GM18858 (cell line): ENCODE results near the gene NUP42.
"Not testable (repeated sequence)": the region's sequence is repeated elsewhere in the genome, so short reads cannot be mapped to it uniquely, and the experiment has no call there.

ENCODE experiments used
- ATAC-seq: cut with Tn5 transposase; IDR thresholded peaks from one replicate; pipeline ENCODE4 v1.9.1; 2021; ENCODE audit not compliant: unreplicated experiment

The NUP42 gene

DNA sequence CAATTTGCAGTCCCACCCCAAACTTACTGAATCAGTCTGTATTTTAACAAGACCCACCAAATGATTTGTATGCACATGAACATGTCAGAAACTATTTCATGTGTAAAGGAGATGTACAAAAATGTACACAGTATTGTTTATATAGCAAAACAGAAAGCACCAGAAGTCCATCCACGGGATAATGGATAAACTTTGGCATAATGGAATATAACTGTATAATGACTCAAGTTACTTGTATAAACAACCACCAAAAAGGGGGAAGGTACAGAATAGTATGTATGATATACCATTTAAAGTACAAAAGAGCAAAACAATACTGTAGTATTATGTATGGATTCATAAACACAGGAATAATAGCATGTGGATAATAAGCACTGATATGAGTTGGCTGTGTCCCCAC lies 22.4 kb downstream of the NUP42 start:
- ATAC-seq: no peak

DNA sequence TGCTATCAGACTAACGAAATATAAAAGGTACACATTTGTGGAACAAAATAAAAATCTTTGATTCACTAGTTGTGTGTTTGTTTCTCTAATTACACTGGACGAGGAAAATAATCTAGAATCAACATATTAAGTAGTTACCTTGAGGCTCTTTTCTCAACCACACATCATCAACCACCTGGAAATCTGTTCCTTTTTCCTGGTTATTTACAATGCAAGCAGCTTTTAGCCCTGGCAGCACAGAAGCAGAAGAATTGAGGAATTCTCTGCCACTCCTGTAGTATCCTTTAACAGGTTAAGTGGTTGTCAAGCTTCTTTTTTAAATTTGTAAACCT lies 23.7 kb downstream of the NUP42 start:
- ATAC-seq: no peak

DNA sequence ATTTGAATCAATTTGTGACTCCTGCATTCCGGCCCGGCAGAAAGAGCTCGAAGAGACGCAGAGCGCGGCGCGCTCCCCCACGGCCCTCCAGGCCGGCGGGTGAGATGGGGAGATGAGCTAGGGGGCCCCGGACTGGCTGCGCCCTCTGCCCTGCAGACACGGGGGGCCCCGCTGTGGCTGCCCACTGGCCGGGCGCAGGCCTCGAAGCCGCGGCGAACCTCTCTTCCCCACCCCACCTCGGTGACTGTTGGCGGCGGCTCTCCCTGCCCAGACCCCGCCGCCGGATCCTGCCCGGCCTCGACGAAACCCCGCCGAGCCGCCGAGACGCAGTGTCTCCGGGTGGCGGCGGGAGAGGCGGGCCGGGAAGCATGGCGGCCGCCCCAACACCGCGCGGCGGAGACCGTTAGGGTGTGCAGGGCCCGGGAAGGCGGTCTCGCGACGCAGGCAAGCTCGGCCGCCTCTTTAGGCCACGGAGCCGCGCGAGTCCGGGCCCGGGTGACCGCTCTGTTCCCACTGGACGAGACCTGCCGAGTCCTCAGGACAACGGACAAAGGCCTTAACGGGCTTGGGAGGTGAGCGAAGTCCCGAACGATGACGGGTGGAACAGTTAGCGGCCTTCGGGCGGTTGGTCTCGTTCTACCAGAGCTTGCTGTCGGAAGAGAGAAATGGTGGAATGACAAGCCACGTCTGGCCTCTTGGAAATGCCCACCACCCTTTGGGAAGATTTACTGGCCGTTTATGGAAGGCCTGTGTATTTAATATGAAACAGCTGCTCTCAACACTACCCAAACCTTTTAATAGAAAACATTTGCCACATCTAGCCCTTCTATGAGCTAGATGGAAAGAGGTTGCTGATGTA lies 24.3 kb downstream of the NUP42 start:
- no peak for ATAC-seq

DNA sequence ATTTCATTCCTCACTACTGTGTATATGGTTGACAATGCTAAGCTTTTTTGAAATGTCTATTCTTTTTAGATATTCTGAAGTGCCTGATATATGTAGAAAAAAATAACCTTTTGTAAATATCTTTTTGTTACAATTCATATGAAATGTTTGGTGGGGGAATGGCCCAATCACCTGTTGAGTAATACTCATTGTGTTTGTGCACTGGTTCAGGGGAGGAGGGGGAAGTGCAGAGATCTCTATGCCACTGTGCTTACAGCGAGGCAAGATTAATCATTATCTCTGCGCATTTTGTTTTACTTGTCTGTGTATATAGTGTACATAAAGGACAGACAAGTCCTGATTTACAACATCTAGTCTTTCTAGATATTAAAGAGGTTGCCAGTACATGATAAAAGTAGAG lies 25.2 kb downstream of the NUP42 start:
- ATAC-seq: no peak

DNA sequence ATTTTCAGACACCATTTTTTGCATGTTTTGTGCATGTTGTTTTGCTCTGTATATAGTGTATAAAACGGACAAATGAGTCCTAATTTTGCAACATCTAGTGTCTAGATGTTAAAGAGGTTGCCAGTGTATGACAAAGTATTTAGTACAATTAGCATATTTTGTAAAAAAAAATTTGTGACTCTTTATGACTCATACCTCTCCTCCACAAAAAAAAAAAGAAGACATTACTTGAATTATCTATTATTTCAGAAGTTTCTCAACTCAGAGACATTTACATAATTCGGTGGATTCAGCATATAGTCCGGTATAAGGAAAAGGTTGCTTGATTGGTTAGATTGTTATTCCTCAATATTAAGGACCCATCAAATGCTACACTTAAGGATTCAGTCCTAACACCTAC lies 26.0 kb downstream of the NUP42 start:
- ATAC-seq: no peak

DNA sequence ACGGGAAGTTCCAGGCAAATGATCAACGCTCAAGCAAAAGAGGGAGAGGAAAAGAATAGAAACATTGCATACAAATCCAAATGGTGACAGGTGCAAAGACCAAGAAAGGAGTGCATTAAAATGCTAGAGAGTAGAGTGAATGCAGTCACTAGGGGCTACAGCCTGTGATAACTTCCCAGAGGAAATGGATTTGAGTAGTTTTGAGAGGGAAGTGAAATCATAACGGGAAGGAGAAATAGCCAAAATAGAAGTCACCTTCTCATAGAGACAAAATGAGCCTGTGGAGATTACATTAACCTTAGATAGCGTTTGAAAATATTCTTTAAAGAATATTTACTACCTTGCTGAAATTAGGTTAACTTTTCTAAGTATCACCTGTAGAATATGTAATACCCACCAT lies 26.5 kb downstream of the NUP42 start:
- no peak for ATAC-seq

DNA sequence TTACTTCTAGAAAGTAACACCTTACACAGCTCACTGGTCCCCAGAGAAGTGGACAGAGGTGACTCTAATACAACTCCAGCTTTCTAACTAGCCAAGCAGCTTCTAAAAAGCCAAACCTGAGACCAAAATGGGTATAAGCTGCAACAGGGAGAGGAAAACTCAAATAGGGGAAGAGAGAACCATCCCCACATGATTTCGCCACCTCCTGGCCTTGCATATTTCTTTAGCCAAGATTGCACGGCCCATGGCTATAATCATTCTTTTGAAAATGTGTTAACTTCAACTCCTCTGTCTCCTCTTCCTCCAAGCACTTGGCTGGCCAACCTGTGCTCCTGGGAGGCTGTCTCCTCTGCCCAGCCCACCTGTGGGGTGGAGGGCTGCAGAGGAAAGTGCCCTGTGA lies 28.7 kb downstream of the NUP42 start:
- ATAC-seq: no peak

DNA sequence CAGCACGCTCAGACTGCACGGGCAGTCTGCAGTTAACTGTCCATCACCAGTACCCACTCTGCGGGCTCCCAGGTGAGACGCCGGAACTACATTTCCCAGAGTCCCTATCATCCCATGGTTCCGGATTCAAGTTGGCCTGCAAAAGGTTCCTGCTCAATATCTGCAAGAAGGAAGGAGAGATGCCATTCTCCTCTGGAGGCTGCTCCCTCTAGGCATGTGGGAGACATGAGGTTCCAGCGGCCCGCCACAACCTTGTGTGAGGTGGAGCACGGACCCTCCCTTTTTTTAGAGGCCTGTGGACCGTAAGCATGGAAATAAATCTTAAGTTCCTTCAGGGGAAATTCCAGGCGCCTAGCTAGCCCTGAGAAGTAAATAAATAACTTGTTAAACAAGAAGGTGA lies 29.7 kb downstream of the NUP42 start:
- ATAC-seq: no peak

DNA sequence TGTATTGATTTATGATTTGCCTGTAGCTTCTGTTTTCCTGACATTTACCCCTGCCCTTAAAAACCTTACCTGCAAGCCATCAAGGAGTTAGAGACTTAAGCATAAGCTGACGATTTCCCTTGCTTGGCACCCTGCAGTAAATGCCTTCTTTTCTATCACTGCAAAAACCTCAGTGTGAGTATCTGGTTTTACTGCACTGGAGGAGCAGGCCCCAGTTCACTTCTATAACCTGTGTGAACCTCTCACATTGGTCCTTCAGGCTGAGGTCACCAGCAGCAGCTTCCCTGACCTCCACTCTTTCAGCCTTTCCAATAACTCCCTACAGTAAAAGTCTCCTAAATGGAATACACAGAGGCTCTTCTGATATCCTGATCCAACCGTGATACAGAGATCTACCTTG lies 30.5 kb downstream of the NUP42 start:
- ATAC-seq: no peak

DNA sequence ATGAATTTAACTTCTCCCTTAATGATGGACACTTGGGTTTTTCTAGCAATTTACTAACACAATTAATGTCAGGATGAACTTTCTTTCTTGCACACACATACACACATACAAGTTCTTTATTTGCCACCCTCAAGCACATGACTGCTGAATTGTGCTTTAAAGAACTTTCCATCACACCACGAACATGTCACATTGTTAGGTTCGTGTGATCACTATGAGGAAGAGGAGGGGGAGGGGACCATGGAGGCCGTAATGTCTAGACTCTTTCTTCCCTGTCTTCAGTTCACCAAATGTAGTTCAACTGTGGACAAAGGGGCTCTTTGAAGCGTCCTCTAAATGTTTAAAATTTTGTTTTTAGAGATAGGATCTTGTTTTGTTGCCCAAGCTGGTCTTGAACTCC lies 31.0 kb downstream of the NUP42 start:
- ATAC-seq: no peak

DNA sequence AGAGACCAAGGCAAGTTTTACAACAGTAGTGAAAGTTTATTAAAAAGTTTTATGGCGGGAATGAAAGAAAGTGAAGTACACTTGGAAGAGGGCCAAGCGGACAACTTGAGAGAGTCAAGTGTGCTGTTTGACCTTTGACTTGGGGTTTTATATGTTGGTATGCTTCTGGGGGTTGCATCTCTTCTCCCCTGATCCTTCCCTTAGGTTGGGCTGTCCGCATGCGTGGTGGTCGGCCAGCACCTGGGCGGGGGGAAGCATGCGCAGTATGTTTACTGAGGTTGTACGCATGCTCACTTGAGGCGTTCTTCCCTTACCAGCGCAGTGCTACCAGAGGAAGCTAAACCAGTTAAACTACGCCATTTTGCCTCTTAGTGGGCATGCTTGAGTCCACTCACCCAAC lies 31.9 kb downstream of the NUP42 start:
- ATAC-seq: no peak

DNA sequence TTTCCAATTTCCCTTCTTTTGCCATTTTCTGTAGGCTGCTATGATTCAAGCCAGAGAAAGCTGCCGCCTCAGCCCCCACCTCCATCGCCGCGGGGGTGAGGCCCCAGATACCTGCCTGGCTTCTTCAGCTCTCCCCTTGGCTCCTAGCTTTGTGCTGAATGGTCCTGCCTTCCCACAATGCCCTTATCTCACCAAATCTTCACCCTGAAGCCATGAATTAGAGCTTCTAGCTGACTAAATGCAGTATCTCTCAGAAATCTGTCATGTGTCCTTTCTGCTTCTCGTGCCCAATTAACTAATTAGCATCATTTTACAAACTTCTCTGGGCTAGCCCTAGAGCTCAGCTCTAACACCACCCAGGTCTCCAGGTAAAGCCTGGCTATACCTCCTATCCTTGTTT lies 32.6 kb downstream of the NUP42 start:
- no peak for ATAC-seq

DNA sequence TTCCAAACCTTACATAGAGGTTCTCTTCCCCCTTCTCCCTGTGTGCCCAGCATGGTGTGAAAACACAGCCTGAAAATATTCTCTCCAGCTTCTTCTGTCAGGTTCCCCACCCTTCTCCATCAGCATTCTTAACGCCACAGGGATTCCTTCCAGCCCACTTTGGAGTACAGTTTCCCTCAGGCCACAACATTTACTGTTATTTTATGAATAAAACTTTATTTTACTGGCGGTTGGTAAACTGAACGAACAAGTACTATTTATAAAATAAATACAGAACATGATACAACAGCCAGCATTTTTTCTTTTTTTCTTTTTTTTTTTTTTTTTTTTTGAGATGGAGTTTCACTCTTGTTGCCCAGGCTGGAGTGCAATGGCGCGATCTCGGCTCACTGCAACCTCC lies 33.1 kb downstream of the NUP42 start:
- ATAC-seq: no peak

DNA sequence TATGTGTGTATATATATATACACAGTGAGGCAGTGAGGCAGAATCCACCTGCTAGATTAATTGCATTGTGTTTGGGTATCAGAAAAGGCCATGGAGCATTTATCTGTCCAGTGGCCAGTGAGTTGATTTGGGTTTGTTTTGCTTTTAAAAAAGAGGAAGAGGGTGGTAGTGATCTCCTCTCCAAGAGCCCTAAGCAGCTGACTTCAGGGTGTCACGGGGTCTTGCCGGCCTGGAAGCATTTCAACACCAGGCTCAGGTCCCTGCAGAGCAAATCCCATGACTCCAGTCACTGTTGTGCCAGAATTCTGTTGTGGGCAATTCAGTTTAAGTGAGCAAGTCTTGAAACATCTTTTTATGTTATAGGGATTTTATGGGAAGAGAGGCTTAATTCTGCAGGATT lies 34.2 kb downstream of the NUP42 start:
- ATAC-seq: no peak

DNA sequence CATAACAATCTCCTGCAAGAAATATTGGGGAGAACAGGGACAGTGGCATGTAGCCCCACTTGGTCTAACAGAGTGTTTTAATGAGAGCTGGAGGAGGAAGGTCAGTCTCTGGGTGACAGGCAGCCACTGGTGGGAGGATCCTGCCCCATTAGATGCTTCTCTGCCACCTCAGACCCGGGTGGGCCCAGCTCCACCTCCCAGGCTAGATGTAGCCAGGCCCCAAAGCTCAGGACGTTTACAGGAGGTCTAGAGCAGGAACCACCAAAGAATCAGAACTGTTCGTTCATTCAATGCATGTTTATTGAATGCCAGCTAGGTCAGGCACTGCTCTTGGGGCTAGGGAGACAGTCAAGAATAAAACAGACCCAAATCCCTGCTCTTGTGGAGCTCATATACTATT lies 36.3 kb downstream of the NUP42 start:
- no peak for ATAC-seq

DNA sequence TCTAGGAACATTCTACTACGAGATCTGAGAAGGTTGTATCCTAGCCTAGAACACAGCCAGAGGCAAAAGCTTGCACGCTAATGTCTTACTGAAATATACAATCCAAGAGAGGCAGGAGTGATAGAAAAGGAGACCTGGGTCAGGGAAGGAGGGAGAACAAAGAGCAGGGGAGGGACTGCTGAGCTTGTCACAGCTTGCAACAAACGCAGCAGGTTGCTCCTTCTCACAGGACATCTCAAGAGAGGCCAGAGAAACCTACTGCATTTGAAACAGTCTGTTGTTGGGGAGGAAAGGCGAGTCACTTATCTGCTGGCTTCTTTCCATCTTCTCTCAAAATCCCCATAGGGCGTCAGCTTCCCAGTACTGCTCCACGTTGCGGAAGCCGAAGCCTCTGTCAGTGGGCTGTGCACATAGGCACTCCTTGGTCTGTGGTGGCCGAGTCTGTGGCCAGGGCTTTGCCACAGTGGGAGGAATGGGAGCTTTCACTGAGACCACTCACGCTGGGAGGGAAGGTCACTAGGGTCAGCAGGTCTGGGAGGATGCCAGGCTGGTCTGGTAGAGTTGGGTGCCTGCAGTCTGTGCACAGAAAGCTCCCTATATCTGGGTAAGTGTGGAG lies 39.0 kb downstream of the NUP42 start:
- ATAC-seq: no peak

DNA sequence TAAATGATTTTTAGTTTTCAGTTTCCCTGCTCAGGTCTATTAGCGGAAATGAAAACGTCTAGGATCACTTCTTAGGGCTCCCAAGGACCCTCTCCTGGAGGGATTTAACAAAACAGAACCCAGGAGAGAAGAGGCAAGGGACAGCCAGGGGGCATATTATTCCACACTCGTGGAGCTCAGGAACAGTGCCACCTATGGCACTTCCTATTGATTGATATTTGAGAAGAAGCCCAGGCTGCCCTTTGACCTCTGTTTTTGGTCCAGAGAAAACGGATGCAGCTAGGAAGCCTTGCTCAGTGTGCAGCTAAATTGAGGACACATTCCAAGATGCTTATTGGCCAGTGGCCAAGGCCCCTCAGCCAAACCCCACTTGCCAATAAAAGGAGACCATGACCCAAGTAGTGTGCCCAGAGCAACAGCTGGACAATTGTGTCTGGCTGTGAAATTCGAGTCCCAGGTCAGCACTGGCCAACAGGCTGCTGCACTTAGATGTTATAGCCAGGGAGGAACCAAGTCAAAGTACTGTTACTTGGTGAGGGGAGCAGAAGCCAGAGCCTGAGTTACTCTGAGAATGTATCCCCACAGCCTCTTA lies 40.7 kb downstream of the NUP42 start:
- no peak for ATAC-seq

DNA sequence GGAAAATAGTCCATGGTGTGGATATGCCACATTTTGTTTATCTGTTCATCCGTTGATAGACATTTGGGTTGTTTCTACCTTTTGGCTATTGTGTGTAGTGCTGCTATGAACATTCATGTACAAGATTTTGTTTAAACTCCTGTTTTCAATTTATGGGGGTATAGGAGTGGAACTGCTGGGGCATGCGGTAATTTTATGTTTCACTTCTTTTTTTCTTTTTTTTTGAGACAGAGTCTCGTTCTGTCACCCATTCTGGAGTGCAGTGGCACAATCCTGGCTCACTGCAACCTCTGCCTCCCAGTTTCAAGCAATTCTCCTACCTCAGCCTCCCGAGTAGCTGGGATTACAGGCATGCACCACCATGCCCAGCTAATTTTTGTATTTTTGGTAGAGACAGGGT lies 42.5 kb downstream of the NUP42 start:
- ATAC-seq: not testable (repeated sequence)

DNA sequence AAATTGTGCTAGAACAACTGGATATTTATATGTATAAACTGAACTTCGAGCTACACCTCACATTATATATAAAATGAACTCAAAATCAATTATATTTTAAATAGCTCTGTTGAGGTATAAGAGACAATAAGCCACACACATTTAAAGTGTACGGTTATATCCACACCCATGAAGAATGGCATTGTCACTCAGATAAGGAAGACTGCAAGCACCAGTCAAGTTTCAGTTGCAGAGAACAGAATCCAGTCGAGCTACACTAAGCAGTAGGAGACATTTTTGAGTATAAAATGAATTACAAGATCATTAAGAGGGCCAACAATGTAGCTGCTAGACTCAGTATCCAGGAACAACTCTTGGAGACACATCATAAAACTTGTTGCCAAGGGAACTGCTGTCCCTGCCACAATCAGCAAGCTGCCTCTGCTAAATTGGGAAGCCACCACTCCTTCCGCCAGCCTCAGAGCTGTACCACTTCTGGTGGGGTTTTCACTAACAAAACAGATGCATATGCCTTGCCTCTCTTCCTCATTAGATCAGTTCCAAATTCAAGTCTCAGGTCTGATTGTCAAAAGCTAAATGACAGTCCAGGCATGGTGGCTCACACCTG lies 45.1 kb downstream of the NUP42 start:
- no peak for ATAC-seq

DNA sequence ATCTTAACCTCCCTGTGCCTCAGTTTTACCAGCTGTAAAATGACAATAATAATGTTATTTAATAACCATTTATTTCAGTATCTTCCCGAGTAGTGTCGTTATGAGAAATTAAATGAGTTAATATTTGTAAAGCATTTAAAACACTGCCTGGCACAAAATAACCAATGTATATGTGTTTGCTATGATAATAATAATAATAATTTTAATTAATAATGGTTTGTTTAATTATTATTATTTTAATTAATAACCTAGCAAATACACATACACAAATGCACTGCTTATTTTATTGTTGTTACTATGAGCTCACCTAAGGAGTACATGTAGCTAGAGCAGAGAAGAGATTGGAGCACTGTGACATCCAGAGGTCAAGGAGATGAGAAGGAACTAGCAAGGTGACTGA lies 46.6 kb downstream of the NUP42 start:
- no peak for ATAC-seq

DNA sequence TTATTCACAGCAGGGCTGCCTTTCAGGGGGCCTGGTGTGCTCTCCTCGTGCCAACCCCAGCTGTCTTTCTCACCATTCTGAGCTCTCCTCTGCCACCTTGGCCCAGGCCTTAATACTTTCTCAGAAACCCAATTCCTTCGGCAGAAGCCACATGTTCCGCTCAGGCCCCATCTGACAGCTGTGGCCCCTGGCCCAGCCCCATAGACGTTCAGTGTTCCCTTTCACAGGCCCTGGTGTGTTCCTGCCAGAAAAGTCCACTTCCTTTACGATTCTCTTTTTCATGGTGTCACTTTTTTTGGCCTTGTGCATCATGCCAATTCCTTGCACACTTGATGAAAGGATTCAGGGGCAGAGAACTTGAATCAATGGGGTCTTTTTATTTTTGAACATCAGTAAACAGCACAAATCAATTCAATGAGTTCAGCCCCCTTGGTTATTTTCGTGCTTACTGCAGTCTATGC lies 48.8 kb downstream of the NUP42 start:
- no peak for ATAC-seq

DNA sequence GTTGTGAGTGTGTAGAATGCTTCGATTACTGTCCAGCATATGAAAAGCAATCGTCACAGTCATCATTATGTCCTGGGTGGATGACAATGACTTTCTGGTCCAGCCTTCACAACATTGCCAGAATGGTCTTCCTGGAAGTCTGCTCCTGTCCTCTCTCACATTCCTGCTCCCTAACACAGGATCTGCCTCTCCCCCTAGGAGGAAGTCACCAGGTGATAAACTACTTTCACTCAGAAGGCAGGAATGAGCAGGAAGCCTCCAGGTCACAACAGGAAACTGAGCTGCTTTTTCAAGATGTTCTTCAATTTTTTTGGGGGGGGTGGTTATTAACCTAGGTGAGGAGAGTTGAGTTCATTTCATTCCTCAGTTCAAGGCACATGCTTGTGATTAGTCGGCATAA lies 51.1 kb downstream of the NUP42 start:
- no peak for ATAC-seq
